ENCODE data around the gene IGFLR1. TPM values are rescaled to one million over a fixed set of nuclear protein-coding genes. Genes with fewer than 3 reads are reported as not detected.
A peak's percentile ranks its signal among the peaks of the same experiment; 100 is the strongest.

IGFLR1 gene
- total and polyA plus RNA-seq, 2 experiments from 2014 or later, result 2.6 to 5.5 TPM

DNA sequence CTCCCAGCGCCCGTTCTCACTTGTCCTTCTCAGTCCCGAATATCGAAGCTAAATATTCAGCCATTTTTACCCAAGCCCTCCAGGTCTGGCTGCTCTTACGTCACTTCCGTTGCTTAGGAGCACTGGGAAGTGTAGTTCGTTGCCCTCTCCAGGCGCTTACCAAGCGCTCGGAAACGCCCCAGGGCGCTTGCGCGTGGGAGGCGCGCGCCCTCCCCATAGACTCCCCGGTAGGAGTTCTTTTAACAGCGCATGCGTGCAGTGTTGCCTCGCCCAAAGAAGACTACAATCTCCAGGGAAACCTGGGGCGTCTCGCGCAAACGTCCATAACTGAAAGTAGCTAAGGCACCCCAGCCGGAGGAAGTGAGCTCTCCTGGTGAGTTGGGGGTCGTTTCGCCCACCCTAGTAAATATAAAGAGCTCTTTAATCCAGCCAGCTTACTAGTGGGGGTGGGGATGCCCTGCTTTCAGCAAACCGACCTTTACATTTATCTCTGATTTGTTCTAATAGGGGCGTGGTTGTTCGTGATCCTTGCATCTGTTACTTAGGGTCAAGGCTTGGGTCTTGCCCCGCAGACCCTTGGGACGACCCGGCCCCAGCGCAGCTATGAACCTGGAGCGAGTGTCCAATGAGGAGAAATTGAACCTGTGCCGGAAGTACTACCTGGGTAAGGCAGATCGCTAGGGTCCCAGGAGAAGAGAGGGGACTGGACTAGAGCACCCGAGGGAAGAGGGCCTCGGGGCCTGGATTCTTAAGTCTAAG lies 3.3 kb upstream of the IGFLR1 start, which contains the start of the genes PSENEN and U2AF1L4:
PSENEN (plus strand) TSS at position 324 of the 759 bp plus-strand sequence; CDS start at position 604, 280 bp downstream.
U2AF1L4 (minus strand) TSS at position 91 of the 759 bp plus-strand sequence; CDS start at position 64, 27 bp downstream.
- Histone ChIP-seq H3K4me3 (peak within 1 kb of the TSS; percentile 76), H3K9me3 (ENCODE audit: low read depth) (no peaks in the 10 kb centered on the region), H3K36me3 (no peaks in the 10 kb centered on the region), H3K4me1 (ENCODE audit: low read depth) (no peaks in the 10 kb centered on the region), H3K27me3 (no peaks in the 10 kb centered on the region), H3K27ac (peak within 1 kb of the TSS; percentile 98)
- peak; percentile 100 for DNase-seq (ENCODE audit: low read depth in 1 of 2, low spot score in 1 of 2)
- TF ChIP-seq, protein P1, sequence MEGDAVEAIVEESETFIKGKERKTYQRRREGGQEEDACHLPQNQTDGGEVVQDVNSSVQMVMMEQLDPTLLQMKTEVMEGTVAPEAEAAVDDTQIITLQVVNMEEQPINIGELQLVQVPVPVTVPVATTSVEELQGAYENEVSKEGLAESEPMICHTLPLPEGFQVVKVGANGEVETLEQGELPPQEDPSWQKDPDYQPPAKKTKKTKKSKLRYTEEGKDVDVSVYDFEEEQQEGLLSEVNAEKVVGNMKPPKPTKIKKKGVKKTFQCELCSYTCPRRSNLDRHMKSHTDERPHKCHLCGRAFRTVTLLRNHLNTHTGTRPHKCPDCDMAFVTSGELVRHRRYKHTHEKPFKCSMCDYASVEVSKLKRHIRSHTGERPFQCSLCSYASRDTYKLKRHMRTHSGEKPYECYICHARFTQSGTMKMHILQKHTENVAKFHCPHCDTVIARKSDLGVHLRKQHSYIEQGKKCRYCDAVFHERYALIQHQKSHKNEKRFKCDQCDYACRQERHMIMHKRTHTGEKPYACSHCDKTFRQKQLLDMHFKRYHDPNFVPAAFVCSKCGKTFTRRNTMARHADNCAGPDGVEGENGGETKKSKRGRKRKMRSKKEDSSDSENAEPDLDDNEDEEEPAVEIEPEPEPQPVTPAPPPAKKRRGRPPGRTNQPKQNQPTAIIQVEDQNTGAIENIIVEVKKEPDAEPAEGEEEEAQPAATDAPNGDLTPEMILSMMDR (IDR thresholded peaks at IDR 0.05; ENCODE audit: low read depth, low read length), result no peak

DNA sequence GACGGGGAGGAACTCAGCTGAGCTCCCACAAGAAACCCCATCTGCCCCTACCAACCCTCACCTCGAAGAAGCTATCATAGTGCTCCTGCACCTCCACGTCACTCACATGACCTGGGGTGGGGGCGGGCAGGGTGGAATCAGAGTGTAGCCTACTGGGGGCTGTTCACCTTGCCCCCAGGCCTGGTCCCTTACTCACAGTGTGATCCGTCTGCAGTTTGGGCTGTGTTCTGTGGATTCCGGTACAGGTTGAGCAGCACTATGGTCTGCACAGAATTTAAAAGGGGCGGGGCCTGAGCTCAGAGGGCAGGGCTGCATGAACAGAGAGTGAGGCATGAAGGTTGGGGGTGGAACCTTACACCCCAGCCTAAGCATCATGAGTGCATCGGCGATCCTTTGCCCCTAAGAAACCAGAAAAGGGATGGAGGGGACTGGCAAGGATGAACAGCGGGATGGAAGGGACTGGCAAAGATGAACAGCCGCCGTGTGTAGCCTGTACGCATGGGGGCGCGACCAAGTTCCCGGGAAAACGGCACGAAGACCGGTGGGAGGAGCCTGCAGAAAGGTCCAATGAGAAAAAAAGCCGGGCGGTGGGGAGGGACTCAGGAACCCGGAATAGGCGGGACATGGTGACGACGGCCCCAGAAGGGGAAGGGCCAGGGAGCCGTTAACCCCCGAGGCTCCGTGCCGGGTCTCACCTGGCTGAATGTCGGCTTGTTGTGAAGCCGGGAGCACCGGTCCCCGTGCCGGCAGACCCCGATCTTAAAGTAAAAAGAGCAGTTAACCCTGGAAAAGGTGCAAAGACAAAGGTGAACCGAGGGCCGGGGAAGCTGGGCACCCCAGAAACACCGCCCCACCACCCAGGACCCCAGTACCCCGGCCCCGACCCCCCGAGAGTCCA lies 2.4 kb upstream of the IGFLR1 start:
- Histone ChIP-seq H3K27ac (peak overlapping the region; percentile 98), H3K4me3 (peak overlapping the region; percentile 76), H3K4me1 (ENCODE audit: low read depth) (peaks cover 3% of the 10 kb centered on the region), H3K36me3 (no peaks in the 10 kb centered on the region), H3K9me3 (ENCODE audit: low read depth) (no peaks in the 10 kb centered on the region), H3K27me3 (no peaks in the 10 kb centered on the region)
- peak; percentile 97 to 99 for DNase-seq (ENCODE audit: low read depth in 1 of 2, low spot score in 1 of 2)
- TF ChIP-seq, protein P1 (IDR thresholded peaks at IDR 0.05; ENCODE audit: low read depth, low read length), result peak; percentile 64

DNA sequence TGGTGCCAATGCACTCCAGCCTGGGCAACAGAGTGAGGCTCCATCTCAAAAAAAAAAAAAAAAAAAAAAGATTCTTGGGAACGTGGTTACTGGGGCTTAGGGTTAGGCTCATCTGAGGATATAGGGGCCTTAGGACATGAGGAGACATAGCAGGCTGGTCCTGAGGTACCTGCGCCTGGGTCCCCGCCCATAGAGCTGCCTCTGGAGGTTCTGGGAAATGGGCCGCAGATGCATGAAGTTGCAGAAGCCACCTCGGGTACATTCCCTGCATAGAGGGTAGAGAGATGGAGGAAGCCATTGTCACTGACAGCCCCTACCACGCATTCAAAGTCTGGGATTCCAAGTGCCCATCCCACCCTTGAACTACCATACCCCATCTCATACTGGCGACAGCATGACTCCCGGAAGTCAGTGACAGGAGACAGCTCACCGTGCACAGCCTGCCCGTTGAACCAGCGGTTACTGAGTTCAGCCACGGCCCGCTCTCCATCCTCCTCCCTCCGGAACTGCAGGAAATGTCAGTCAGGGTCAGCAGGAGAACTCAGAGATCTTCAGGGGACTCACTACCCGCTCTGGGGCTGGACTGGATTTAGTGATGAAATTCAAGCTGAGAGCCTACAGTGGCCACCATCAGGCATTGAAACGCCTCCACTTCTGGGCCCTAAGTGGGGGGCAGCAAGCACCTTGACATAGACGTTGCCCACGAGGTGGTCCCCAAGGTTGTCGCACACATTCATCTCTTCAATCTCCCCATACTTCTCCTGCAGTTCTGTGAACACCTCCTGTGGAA lies 1.6 kb upstream of the IGFLR1 start:
- DNase-seq (ENCODE audit: low read depth in 1 of 2, low spot score in 1 of 2), result no peak
- peaks cover under 1% of the 10 kb centered on the region for H3K36me3 ChIP-seq
- TF ChIP-seq, protein P1 (IDR thresholded peaks at IDR 0.05; ENCODE audit: low read depth, low read length), result no peak
- H3K27ac ChIP-seq, result no peak overlapping the region
- no peak overlapping the region for H3K4me3 ChIP-seq
- no peaks in the 10 kb centered on the region for H3K27me3 ChIP-seq
- peaks cover 3% of the 10 kb centered on the region for H3K4me1 ChIP-seq (ENCODE audit: low read depth)
- H3K9me3 ChIP-seq (ENCODE audit: low read depth), result no peaks in the 10 kb centered on the region

DNA sequence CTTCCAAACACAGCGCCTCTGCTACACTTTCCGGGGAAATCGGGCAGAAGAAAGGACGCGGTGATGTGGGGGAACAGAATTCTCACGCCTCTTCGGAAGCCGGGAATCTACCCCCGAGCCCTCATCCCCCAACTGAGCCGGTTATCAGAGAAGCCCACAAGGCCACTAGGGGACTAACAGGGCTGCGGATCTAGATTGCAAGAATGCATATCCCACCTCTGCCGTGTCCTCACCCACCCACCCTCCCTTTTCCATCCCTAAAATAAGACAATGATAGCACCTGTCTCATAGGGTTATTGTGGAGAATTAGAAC lies 1.1 kb downstream of the IGFLR1 start:
- Histone ChIP-seq H3K36me3 (peaks cover 11% of the 10 kb centered on the region), H3K27me3 (no peaks in the 10 kb centered on the region), H3K9me3 (ENCODE audit: low read depth) (no peaks in the 10 kb centered on the region), H3K4me1 (ENCODE audit: low read depth) (peaks cover 3% of the 10 kb centered on the region), H3K27ac (peak overlapping the region; percentile 92), H3K4me3 (peak overlapping the region; percentile 45)
- DNase-seq (ENCODE audit: low read depth in 1 of 2, low spot score in 1 of 2), result no peak
- TF ChIP-seq, protein P1 (IDR thresholded peaks at IDR 0.05; ENCODE audit: low read depth, low read length), result no peak

Data from cardiac muscle cell (in vitro differentiated cells and primary cell).